ENCODE results near the gene ZNF32.

The ZNF32 gene

DNA sequence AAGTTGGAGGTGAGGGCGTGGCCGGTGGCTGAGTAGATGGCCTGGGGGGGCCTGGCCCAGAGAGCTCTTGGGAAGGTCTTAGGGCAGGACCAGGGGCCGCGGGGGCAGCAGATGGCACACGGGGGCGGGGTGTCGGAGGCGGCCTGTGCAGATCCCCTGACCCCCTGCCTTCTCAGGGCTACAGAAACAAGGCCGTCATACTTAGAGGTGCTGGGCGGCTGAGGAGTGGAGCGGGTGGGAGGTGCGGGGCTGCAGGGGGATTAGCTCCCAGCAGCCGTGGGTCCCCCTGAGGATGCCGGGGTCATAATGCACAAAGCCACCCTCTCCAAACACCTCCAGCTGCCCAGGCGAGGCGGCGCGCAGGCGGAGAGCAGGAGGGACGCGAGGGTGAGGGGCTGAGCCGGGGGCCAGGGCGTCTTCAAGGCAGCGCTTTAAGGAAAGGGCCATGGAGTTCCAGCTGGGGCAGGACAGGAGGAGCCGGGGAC is 40.4 kb upstream of the ZNF32 start:
- Histone ChIP-seq H3K27ac (ENCODE audit: low read length) (no peak overlapping the region), H3K9me3 (ENCODE audit: control insufficient read depth, low read depth, low read length) (no peaks in the 10 kb centered on the region), H3K9ac (ENCODE audit: low read length) (no peak overlapping the region), H3K4me3 (ENCODE audit: low read length) (no peak overlapping the region), H3K27me3 (ENCODE audit: control insufficient read depth, insufficient read depth, low read length) (peaks cover 37% of the 10 kb centered on the region), H3K36me3 (ENCODE audit: control insufficient read depth, low read depth, low read length) (no peaks in the 10 kb centered on the region), H3K4me1 (ENCODE audit: control insufficient read depth, low read depth, low read length) (no peaks in the 10 kb centered on the region)

DNA sequence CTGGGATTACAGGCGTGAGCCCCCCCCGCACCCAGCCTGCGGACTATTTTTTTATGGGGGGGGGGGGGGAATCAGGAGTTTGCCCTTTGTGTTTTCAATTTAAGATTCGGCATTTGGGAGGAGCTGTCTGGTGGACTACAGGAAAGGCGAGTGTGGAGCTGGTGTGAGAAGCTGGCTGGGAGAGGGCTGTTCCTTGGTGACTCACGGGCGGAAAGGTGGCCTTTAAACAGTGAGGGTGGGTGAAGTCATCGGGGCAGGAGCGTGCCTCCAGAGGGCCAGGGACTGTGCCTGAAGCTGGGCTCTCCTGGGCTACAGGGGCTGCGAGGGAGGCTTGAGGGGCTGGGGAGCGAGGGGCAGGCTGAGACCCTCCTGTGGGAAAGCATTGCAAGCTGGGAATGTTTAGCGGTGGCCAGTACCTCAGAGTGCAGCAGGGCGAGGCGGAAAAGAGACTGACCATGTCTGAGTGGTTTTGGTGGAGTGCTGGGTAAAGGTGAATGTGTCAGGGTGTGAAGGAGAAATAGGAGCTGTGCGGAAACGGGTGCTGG is 39.7 kb upstream of the ZNF32 start:
- no peaks in the 10 kb centered on the region for H3K36me3 ChIP-seq (ENCODE audit: control insufficient read depth, low read depth, low read length)
- H3K9ac ChIP-seq (ENCODE audit: low read length), result no peak overlapping the region
- no peaks in the 10 kb centered on the region for H3K4me1 ChIP-seq (ENCODE audit: control insufficient read depth, low read depth, low read length)
- H3K4me3 ChIP-seq (ENCODE audit: low read length), result no peak overlapping the region
- H3K9me3 ChIP-seq (ENCODE audit: control insufficient read depth, low read depth, low read length), result no peaks in the 10 kb centered on the region
- no peak overlapping the region for H3K27ac ChIP-seq (ENCODE audit: low read length)
- H3K27me3 ChIP-seq (ENCODE audit: control insufficient read depth, insufficient read depth, low read length), result peaks cover 37% of the 10 kb centered on the region

DNA sequence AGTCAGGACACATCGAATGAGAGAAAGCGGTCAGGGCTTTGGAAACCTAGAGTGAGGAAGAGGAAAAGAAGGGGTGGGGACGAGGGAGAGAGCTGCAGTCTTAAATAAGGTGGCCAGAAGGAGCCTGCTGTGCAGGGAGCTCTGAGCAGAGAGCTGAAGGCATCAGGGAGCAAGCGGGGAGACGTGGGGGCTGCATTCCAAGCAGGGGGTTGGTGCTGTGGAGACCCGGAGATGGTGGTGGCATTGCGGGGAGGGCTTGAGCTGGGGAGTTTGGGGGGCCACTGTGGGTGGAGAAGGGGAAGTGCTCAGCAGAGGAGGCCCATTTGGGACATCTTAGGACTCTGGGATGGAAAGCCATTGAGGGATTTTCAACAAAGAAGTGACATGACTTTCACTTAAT is 38.7 kb upstream of the ZNF32 start:
- Histone ChIP-seq H3K4me3 (ENCODE audit: low read length) (no peak overlapping the region), H3K4me1 (ENCODE audit: control insufficient read depth, low read depth, low read length) (no peaks in the 10 kb centered on the region), H3K27ac (ENCODE audit: low read length) (no peak overlapping the region), H3K36me3 (ENCODE audit: control insufficient read depth, low read depth, low read length) (no peaks in the 10 kb centered on the region), H3K27me3 (ENCODE audit: control insufficient read depth, insufficient read depth, low read length) (peaks cover 37% of the 10 kb centered on the region), H3K9me3 (ENCODE audit: control insufficient read depth, low read depth, low read length) (no peaks in the 10 kb centered on the region), H3K9ac (ENCODE audit: low read length) (no peak overlapping the region)

DNA sequence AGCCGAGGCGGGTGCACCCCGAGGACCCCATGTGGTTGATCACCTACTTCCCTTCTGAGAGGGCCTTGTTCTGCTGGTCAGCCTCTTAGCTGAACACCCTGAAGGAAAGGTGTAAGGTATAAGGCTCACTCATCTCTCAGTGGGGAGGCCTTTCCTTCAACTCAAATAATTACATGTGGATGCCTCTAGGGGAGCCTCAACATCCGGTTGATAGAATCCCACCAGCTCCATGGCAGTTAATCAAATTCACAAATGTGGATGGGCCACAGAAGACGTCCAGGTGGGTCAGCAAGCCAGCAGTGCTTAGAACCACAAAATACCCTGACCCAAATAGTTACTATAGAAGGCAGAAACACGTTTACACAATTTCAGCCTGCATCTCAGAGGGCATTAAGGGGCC is 37.7 kb upstream of the ZNF32 start:
- no peak overlapping the region for H3K9ac ChIP-seq (ENCODE audit: low read length)
- no peak overlapping the region for H3K27ac ChIP-seq (ENCODE audit: low read length)
- peaks cover 31% of the 10 kb centered on the region for H3K27me3 ChIP-seq (ENCODE audit: control insufficient read depth, insufficient read depth, low read length)
- no peaks in the 10 kb centered on the region for H3K9me3 ChIP-seq (ENCODE audit: control insufficient read depth, low read depth, low read length)
- H3K36me3 ChIP-seq (ENCODE audit: control insufficient read depth, low read depth, low read length), result no peaks in the 10 kb centered on the region
- H3K4me3 ChIP-seq (ENCODE audit: low read length), result no peak overlapping the region
- no peaks in the 10 kb centered on the region for H3K4me1 ChIP-seq (ENCODE audit: control insufficient read depth, low read depth, low read length)

DNA sequence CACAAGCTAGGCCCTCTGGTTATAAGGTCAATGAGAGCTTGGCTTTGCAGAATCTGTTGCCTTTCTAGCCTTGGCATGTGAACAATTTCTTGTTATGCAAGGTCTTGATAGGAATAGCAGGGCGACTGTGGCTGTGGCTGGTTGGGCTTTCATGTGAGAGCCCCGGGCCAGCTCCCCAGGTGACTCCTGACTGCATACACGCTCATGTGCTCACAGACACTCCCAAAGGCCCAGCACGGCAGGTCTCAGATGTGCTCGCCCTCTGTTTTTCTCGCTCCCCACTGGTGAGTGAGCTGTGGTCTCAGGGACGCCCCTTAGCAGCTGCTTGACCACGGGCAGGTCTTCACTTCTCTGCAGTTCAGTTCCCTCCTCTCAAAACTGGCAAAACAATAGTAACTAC is 37.1 kb upstream of the ZNF32 start:
- Histone ChIP-seq H3K27ac (ENCODE audit: low read length) (no peak overlapping the region), H3K4me3 (ENCODE audit: low read length) (no peak overlapping the region), H3K9ac (ENCODE audit: low read length) (no peak overlapping the region), H3K9me3 (ENCODE audit: control insufficient read depth, low read depth, low read length) (no peaks in the 10 kb centered on the region), H3K36me3 (ENCODE audit: control insufficient read depth, low read depth, low read length) (no peaks in the 10 kb centered on the region), H3K27me3 (ENCODE audit: control insufficient read depth, insufficient read depth, low read length) (peaks cover 25% of the 10 kb centered on the region), H3K4me1 (ENCODE audit: control insufficient read depth, low read depth, low read length) (no peaks in the 10 kb centered on the region)

DNA sequence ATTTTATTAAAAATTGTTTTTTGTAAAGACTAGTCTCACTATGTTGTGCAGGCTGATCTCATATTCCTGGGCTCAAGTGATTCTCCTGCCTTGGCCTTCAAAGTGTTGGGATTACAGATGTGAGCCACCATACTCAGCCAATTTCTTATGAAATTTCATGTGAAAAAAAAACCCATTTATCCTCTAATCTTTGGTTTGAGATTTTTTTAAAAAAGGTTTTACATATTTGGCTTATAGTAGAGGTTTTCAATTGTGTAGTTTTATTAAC is 35.5 kb upstream of the ZNF32 start:
- H3K9me3 ChIP-seq (ENCODE audit: control insufficient read depth, low read depth, low read length), result no peaks in the 10 kb centered on the region
- no peaks in the 10 kb centered on the region for H3K4me1 ChIP-seq (ENCODE audit: control insufficient read depth, low read depth, low read length)
- no peak overlapping the region for H3K27ac ChIP-seq (ENCODE audit: low read length)
- H3K9ac ChIP-seq (ENCODE audit: low read length), result no peak overlapping the region
- peaks cover 10% of the 10 kb centered on the region for H3K27me3 ChIP-seq (ENCODE audit: control insufficient read depth, insufficient read depth, low read length)
- no peak overlapping the region for H3K4me3 ChIP-seq (ENCODE audit: low read length)
- H3K36me3 ChIP-seq (ENCODE audit: control insufficient read depth, low read depth, low read length), result no peaks in the 10 kb centered on the region

DNA sequence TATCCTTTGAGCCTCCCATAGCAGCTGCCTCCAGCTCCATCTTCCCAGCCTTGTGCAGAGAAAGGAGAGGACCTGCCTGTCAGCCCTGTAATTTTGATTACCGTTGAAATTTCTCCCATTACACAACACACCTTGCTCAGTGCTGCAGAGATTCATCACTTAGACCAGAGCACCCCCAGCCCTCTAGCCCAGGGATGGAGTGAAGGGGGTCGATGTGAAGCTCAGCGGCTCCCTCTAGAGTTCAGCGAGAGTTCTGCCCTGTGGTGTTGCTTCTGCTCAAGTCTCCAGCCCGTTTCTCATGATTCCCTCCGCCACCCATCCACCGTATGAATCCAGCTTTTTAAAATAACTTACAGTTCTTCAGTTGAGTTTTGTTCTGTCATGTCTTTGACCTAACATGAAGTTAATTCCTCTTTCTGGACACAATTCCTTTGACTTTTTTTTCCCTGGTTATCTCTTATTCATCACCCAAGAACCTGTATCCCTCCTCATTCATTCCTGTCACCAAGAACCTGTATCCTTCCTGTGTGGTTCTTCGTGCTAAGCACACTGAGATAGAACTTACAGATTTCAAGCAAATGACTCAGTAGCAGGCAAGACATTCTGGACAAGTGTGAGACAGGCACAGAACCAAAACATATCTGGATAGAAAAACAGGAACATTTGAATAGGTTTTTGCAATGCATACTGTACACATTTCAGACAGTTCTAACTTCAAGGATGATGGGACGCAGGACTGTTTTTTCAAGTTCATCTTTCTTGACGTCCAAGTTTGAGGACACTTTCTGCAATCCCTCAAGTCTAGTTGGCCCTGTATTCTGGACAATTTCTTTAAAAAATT is 35.0 kb upstream of the ZNF32 start:
- Histone ChIP-seq H3K27ac (ENCODE audit: low read length) (no peak overlapping the region), H3K27me3 (ENCODE audit: control insufficient read depth, insufficient read depth, low read length) (peaks cover 4% of the 10 kb centered on the region), H3K4me3 (ENCODE audit: low read length) (no peak overlapping the region), H3K9ac (ENCODE audit: low read length) (no peak overlapping the region), H3K4me1 (ENCODE audit: control insufficient read depth, low read depth, low read length) (no peaks in the 10 kb centered on the region), H3K36me3 (ENCODE audit: control insufficient read depth, low read depth, low read length) (no peaks in the 10 kb centered on the region), H3K9me3 (ENCODE audit: control insufficient read depth, low read depth, low read length) (no peaks in the 10 kb centered on the region)

DNA sequence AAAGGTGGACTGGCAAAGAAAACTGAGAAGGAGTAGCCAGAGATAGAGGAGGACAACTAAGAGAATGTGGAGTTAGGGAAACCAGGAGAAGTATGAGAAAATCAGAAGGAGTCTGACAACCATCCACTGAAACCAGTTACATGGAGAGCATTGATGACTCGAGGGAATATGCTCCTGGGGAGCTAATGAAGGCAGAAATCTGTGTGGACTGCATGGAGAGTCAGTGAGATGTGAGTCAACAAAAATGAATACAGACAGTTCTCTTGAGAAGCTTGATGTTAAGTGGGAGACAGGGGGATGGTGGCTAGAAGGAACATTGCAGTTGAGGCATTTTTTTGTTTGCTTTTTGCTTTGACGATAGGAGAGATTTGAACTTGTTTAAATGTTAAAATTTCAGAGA is 34.3 kb upstream of the ZNF32 start:
- Histone ChIP-seq H3K27ac (ENCODE audit: low read length) (no peak overlapping the region), H3K9me3 (ENCODE audit: control insufficient read depth, low read depth, low read length) (no peaks in the 10 kb centered on the region), H3K4me3 (ENCODE audit: low read length) (no peak overlapping the region), H3K9ac (ENCODE audit: low read length) (no peak overlapping the region), H3K4me1 (ENCODE audit: control insufficient read depth, low read depth, low read length) (no peaks in the 10 kb centered on the region), H3K36me3 (ENCODE audit: control insufficient read depth, low read depth, low read length) (no peaks in the 10 kb centered on the region), H3K27me3 (ENCODE audit: control insufficient read depth, insufficient read depth, low read length) (no peaks in the 10 kb centered on the region)

DNA sequence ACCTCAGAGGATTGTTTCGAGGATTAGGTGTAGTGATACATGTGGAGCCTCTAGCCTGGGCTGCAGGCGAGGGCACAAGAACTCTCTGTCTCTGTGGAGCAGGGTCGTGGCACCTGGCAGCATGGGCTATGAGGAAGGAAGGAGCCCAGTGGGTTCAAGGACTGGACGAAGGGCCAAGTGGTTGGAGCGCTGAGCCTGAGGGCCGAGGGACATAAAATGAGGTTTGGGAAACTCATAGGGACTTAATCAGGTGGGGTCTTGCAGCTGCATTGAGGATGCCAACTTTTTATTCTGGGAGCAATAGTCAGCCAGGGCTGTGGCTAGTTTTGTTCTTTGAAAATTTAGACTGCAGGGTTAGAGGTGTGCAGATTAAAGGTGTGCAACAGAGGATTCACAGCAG is 33.0 kb upstream of the ZNF32 start:
- Histone ChIP-seq H3K4me1 (ENCODE audit: control insufficient read depth, low read depth, low read length) (no peaks in the 10 kb centered on the region), H3K27ac (ENCODE audit: low read length) (no peak overlapping the region), H3K27me3 (ENCODE audit: control insufficient read depth, insufficient read depth, low read length) (no peaks in the 10 kb centered on the region), H3K4me3 (ENCODE audit: low read length) (no peak overlapping the region), H3K9ac (ENCODE audit: low read length) (no peak overlapping the region), H3K9me3 (ENCODE audit: control insufficient read depth, low read depth, low read length) (no peaks in the 10 kb centered on the region), H3K36me3 (ENCODE audit: control insufficient read depth, low read depth, low read length) (no peaks in the 10 kb centered on the region)

DNA sequence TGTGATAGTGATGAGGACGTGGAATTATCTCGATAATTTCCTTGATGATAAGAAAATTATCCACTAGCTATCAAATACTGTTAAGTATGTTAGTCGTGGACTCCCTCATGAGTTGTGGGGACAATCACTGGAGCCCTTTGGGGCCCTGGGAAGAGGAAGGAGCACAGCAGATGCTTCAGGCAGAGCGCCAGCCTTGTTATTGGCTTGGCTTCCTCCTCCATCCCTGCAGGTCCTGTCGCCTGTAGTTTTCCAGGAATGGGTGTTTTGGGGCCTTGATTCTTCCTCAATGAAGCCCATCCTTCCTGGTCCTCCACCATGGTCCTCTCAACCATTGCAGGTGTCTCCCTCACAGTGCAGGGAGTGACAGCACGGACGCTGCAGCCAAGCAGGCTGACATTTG is 32.5 kb upstream of the ZNF32 start:
- Histone ChIP-seq H3K4me1 (ENCODE audit: control insufficient read depth, low read depth, low read length) (no peaks in the 10 kb centered on the region), H3K9ac (ENCODE audit: low read length) (no peak overlapping the region), H3K9me3 (ENCODE audit: control insufficient read depth, low read depth, low read length) (no peaks in the 10 kb centered on the region), H3K27me3 (ENCODE audit: control insufficient read depth, insufficient read depth, low read length) (no peaks in the 10 kb centered on the region), H3K36me3 (ENCODE audit: control insufficient read depth, low read depth, low read length) (no peaks in the 10 kb centered on the region), H3K27ac (ENCODE audit: low read length) (no peak overlapping the region), H3K4me3 (ENCODE audit: low read length) (no peak overlapping the region)

DNA sequence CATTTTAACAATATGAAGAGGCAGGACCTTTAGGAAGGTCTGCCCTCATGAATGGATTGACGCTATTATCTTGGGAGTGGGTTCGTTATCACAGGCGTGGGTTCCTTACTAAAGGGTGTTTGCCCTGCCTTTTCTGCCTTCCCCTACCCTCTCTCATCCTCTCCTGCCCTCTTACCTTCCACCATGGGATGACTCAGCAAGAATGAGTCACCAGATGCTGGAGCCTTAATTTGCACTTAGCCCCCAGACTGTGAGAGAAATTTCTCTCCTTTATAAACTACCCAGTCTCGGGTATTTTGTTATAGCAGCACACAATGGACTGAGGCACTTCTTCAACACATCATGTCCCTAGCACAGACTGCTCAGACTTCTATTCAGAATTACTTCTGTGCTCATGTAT is 31.4 kb upstream of the ZNF32 start:
- Histone ChIP-seq H3K27ac (ENCODE audit: low read length) (no peak overlapping the region), H3K4me1 (ENCODE audit: control insufficient read depth, low read depth, low read length) (no peaks in the 10 kb centered on the region), H3K4me3 (ENCODE audit: low read length) (no peak overlapping the region), H3K9ac (ENCODE audit: low read length) (no peak overlapping the region), H3K27me3 (ENCODE audit: control insufficient read depth, insufficient read depth, low read length) (no peaks in the 10 kb centered on the region), H3K36me3 (ENCODE audit: control insufficient read depth, low read depth, low read length) (no peaks in the 10 kb centered on the region), H3K9me3 (ENCODE audit: control insufficient read depth, low read depth, low read length) (no peaks in the 10 kb centered on the region)

DNA sequence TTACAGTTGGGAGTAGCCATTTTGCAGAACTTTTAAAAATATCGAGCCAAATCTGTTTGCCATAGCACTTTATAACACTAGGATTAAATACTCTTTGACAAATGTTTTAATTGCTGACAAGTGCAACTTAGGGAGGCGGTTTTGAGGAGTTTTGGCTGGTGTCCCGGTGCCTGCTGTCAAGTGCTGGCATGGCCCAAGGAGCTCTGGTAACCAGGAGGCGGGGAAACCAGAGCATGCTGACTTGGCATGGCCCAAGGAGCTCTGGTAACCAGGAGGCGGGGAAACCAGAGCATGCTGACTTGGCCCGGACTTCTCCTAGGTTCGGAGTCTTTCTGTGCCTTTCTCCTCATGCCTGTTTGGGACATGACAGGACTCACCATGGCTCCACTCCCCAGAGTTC is 30.8 kb upstream of the ZNF32 start:
- Histone ChIP-seq H3K4me3 (ENCODE audit: low read length) (no peak overlapping the region), H3K9me3 (ENCODE audit: control insufficient read depth, low read depth, low read length) (no peaks in the 10 kb centered on the region), H3K27me3 (ENCODE audit: control insufficient read depth, insufficient read depth, low read length) (no peaks in the 10 kb centered on the region), H3K27ac (ENCODE audit: low read length) (no peak overlapping the region), H3K4me1 (ENCODE audit: control insufficient read depth, low read depth, low read length) (no peaks in the 10 kb centered on the region), H3K9ac (ENCODE audit: low read length) (no peak overlapping the region), H3K36me3 (ENCODE audit: control insufficient read depth, low read depth, low read length) (no peaks in the 10 kb centered on the region)
